ENCODE results near the gene C4orf36. TPM values are rescaled to one million over a fixed set of nuclear protein-coding genes. Genes with fewer than 3 reads are reported as not detected.

The C4orf36 gene
- total and polyA plus RNA-seq, 2 of the 8 experiments (the other 6 are each of a cell fraction or from before 2014, with no cell fraction given) = 1.2 to 1.5 TPM

GRCh38 chr4:86891762-86892635 lies at the start of gene C4orf36 (continued):
- TF ChIP-seq CTCF (IDR thresholded peaks at IDR 0.05; ENCODE audit: control extremely low read depth in 1 of 3, insufficient read depth in 1 of 3, low read depth in 1 of 3, low read length in 3 of 3) = peak in 1 of 3 experiments; percentile 20; a peak in 1 of 4 replicates
- TF ChIP-seq GTF2F1 (IDR thresholded peaks at IDR 0.05; ENCODE audit: borderline replicate concordance, low read depth, low read length) = no peak
- no peak for TF ChIP-seq SIRT6 (IDR thresholded peaks at IDR 0.05; ENCODE audit: low read length)
- peak; percentile 69; the same call in 1 of the 2 replicates for TF ChIP-seq TEAD4 (IDR thresholded peaks at IDR 0.05; ENCODE audit: low read depth, low read length)
- no peak for TF ChIP-seq HDAC6 (IDR thresholded peaks at IDR 0.05; ENCODE audit: low read depth, low read length)
- TF ChIP-seq EZH2 (IDR thresholded peaks at IDR 0.05; ENCODE audit: low read depth, low read length, severe bottlenecking) = no peak
- TF ChIP-seq SP1 (IDR thresholded peaks at IDR 0.05; ENCODE audit: low read depth, low read length) = 0 out of 2 replicates have a peak, but pooled peaks have one; percentile 33
- TF ChIP-seq MAX (IDR thresholded peaks at IDR 0.05) = peak; percentile 95
- peak; percentile 61 for TF ChIP-seq TAF1 (IDR thresholded peaks at IDR 0.05; ENCODE audit: low read depth, low read length)
- no peak for TF ChIP-seq BRCA1 (IDR thresholded peaks at IDR 0.05; ENCODE audit: low read depth, low read length)
- no peak for TF ChIP-seq CHD1 (IDR thresholded peaks at IDR 0.05; ENCODE audit: low read depth, low read length)
- 0 out of 2 replicates have a peak, but pooled peaks have one; percentile 11 for TF ChIP-seq ATF2 (IDR thresholded peaks at IDR 0.05; ENCODE audit: low read length)

All from H1 (cell line).